Body of pancreas (tissue), 4 donors: Measurements from ENCODE around the gene FRMPD2. TPM values are rescaled to one million over a fixed set of nuclear protein-coding genes. Genes with fewer than 3 reads are reported as not detected.

Source experiments
- ATAC-seq: fragments of 150-250 bp; one replicate; pipeline ENCODE4 v1.9.1; 2016
- DNase-seq, 4 donors: peaks; one replicate each; pipeline ENCODE4 v3.0.0-alpha.2; 2019
- H3K27ac ChIP-seq, 4 donors: fragments of 200-600 bp; sonication (generic); 1 replicate in 3 of 4; 2 replicates in 1 of 4; pipeline versions ENCODE4 v1.5.1 to v1.6.1; 2016 to 2019; ENCODE audit warnings: mild to moderate bottlenecking in 1 of 4, mixed read lengths in 1 of 4, moderate library complexity in 1 of 4
- H3K27me3 ChIP-seq, 2 donors: fragments of 200-600 bp; sonication (generic); one replicate each; pipeline ENCODE4 v1.6.0; 2016; ENCODE audit warnings: mild to moderate bottlenecking in 1 of 2
- H3K36me3 ChIP-seq, 2 donors: fragments of 200-600 bp; sonication (generic); replicated peaks in 1 of 2; 2 replicates each; pipeline ENCODE4 v1.5.1; 2016; ENCODE audit warnings: low read depth in 2 of 2; ENCODE audit not compliant: insufficient read depth in 1 of 2
- H3K4me1 ChIP-seq: fragments of 200-600 bp; sonication (generic); one replicate; pipeline ENCODE4 v1.6.0; 2016
- H3K4me3 ChIP-seq, 2 donors: fragments of 200-600 bp; sonication (generic); 1 replicate in 1 of 2; 2 replicates in 1 of 2; pipeline ENCODE4 v1.5.1; 2016 to 2019
- H3K9me3 ChIP-seq, 3 donors: fragments of 200-600 bp; sonication (generic); 1 replicate in 2 of 3; 2 replicates in 1 of 3; pipeline ENCODE4 v1.5.1; 2016
- CTCF ChIP-seq, 7 experiments: fragments of 450-650 bp in 4 of 7; fragments of 200-600 bp in 3 of 7; sonication (generic) in 3 of 7; IDR thresholded peaks; one replicate each; pipeline ENCODE4 v1.5.1; 2016 to 2019; ENCODE audit warnings: antibody characterized with exemption in 7 of 7
- POLR2A ChIP-seq, 3 donors: fragments of 450-650 bp; IDR thresholded peaks; one replicate each; pipeline ENCODE4 v1.6.1; 2016; ENCODE audit warnings: antibody characterized with exemption in 3 of 3, mild to moderate bottlenecking in 2 of 3
- WGBS, 2 donors: methylation state at CpG; one replicate each; pipeline ENCODE4 v1.1.5; 2017; 5-methylcytosine and 5-hydroxymethylcytosine counted together
- intact Hi-C: fragments of 100-400 bp; cut with DNase I; formaldehyde crosslinking; loops from one replicate; pipeline ENCODE4 v1.15.1; 2023
- total RNA-seq, 2 donors: library from RNA; depleted of rRNA; stranded (reverse); fragments of >200 nt; gene quantifications; one replicate each; pipeline ENCODE4 v1.1.0, GENCODE V29; 2016

FRMPD2 gene
- total RNA-seq, 2 donors from 2014 or later: not detected

- Histone ChIP-seq H3K9me3 (no peaks in the 10 kb centered on the region), H3K27me3 (no peaks in the 10 kb centered on the region), H3K27ac (no peak overlapping the region), H3K4me1 (no peaks in the 10 kb centered on the region), H3K36me3 (no peaks in the 10 kb centered on the region), H3K4me3 (no peak overlapping the region)
- intact Hi-C loops: no loop called here
- 41 to 45% methylated on average over 5 of the region's 5 CpGs for whole genome bisulfite sequencing, 2 donors
- no peak for TF ChIP-seq POLR2A (IDR thresholded peaks at IDR 0.05)
- peak; percentile 32 to 67 (median 59) for TF ChIP-seq CTCF (IDR thresholded peaks at IDR 0.05)
- ATAC-seq: peak; percentile 47
- peak; percentile 50 to 73 (median 59) for DNase-seq
These were observed 58.9 kb downstream of the FRMPD2 start for GRCh38 chr10:48215486-48216203.

GRCh38 chr10:48214716-48215485 is 59.6 kb downstream of the FRMPD2 start:
- intact Hi-C loops: no loop called here
- no peaks in the 10 kb centered on the region for H3K9me3 ChIP-seq
- no peak for TF ChIP-seq CTCF (IDR thresholded peaks at IDR 0.05)
- TF ChIP-seq POLR2A (IDR thresholded peaks at IDR 0.05): no peak

GRCh38 chr10:48213047-48213446 is 61.4 kb downstream of the FRMPD2 start:
- Histone ChIP-seq H3K4me1 (no peaks in the 10 kb centered on the region), H3K36me3 (no peaks in the 10 kb centered on the region), H3K27ac (no peak overlapping the region), H3K9me3 (no peaks in the 10 kb centered on the region), H3K4me3 (no peak overlapping the region), H3K27me3 (no peaks in the 10 kb centered on the region)
- intact Hi-C loops: no loop called here
- no peak for TF ChIP-seq CTCF (IDR thresholded peaks at IDR 0.05)
- TF ChIP-seq POLR2A (IDR thresholded peaks at IDR 0.05): no peak
- 46 to 83% methylated on average over 1 of the region's 1 CpG for WGBS, 2 donors
- DNase-seq (no peak), ATAC-seq (no peak)

More at GRCh38 chr10:48214716-48215485, 59.6 kb downstream of the FRMPD2 start:
- Histone ChIP-seq H3K27ac (no peak overlapping the region), H3K4me3 (no peak overlapping the region), H3K36me3 (no peaks in the 10 kb centered on the region), H3K27me3 (no peaks in the 10 kb centered on the region), H3K4me1 (no peaks in the 10 kb centered on the region)
- 82 to 83% methylated on average over 6 of the region's 6 CpGs for WGBS, 2 donors
- DNase-seq (no peak), ATAC-seq (no peak)

- Histone ChIP-seq H3K36me3 (no peaks in the 10 kb centered on the region), H3K27me3 (no peaks in the 10 kb centered on the region), H3K9me3 (no peaks in the 10 kb centered on the region), H3K4me3 (no peak overlapping the region), H3K4me1 (no peaks in the 10 kb centered on the region), H3K27ac (no peak overlapping the region)
- no peak for TF ChIP-seq POLR2A (IDR thresholded peaks at IDR 0.05)
- no peak for TF ChIP-seq CTCF (IDR thresholded peaks at IDR 0.05)
- no peak for DNase-seq
- intact Hi-C loops: no loop called here
- 74 to 76% methylated on average over 7 of the region's 7 CpGs for WGBS, 2 donors
- no peak for ATAC-seq
These were observed 62.7 kb downstream of the FRMPD2 start for GRCh38 chr10:48211777-48212176.
